ENCODE results near the gene ZDHHC5. TPM values are rescaled to one million over a fixed set of nuclear protein-coding genes. Genes with fewer than 3 reads are reported as not detected.
A peak's percentile ranks its signal among the peaks of the same experiment; 100 is the strongest.
"Not testable (repeated sequence)": the region's sequence is repeated elsewhere in the genome, so short reads cannot be mapped to it uniquely, and the experiment has no call there.

Gene ZDHHC5
- total RNA-seq, 1 experiment from 2014 or later = 41.2 TPM

DNA sequence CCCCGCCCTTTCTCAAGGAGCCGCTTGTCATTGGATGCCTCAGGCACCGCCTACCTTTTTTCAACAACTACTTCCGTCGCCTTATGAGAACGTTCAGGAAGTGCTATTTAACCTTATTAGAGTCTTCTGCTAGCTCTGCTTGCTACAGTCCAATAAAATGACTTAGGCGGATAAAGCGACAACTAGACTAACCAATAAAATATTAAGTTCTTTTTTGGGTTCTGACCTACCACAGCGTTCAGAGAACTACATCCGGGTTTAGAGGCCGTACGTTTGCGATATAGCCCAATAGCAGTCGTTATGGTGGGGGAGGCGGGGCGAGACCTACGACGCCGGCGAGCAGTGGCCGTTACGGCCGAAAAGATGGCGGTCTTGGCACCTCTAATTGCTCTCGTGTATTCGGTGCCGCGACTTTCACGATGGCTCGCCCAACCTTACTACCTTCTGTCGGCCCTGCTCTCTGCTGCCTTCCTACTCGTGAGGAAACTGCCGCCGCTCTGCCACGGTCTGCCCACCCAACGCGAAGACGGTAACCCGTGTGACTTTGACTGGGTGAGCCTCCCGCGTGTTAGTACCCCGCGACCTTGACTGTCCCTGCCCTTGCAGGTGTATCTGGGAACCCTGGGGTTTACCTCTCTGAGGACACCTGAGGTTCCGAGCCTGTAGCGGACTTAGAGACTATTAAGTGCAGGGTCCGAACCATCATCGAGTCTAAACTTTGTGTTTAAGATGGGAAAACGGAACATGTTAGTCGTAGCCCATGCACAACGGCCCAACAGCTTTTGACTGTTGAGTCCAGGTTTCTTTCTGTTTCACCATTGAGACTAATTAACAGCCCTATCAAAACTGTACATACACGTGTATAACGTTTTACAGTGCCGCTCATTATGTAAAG lies 44.6 kb downstream of the ZDHHC5 start, which contains the start of gene TMX2:
TSS of gene TMX2 (plus strand) at position 338 of the 895 bp plus-strand sequence. CDS start at position 364, 26 bp downstream.
- Histone ChIP-seq H3K79me2 (ENCODE audit: low read length) (peaks cover 56% of the 10 kb centered on the region), H3K36me3 (ENCODE audit: insufficient read depth, low read length) (peaks cover 15% of the 10 kb centered on the region; the same call in 1 of the 2 replicates), H4K20me1 (ENCODE audit: insufficient read depth, low read depth, low read length) (no peaks in the 10 kb centered on the region), H3K27me3 (ENCODE audit: low read length) (no peaks in the 10 kb centered on the region), H3K4me3 (ENCODE audit: low read length) (peak within 1 kb of the TSS; percentile 89), H3K9ac (ENCODE audit: low read length) (peak within 1 kb of the TSS; percentile 87), H3K4me1 (ENCODE audit: low read length) (peaks cover 34% of the 10 kb centered on the region), H3K9me3 (ENCODE audit: low read length) (no peaks in the 10 kb centered on the region), H2AFZ (ENCODE audit: low read length) (no peak within 1 kb of the TSS; the same call in 1 of the 2 replicates), H3K27ac (ENCODE audit: low read length) (peak within 1 kb of the TSS; percentile 63), H3K4me2 (ENCODE audit: low read depth, low read length, poor library complexity, severe bottlenecking) (peak within 1 kb of the TSS; percentile 77), H3K9me2 (replicated peaks; ENCODE audit: insufficient read depth, low read length) (no peaks in the 10 kb centered on the region)
- DNase-seq = peak; percentile 99

DNA sequence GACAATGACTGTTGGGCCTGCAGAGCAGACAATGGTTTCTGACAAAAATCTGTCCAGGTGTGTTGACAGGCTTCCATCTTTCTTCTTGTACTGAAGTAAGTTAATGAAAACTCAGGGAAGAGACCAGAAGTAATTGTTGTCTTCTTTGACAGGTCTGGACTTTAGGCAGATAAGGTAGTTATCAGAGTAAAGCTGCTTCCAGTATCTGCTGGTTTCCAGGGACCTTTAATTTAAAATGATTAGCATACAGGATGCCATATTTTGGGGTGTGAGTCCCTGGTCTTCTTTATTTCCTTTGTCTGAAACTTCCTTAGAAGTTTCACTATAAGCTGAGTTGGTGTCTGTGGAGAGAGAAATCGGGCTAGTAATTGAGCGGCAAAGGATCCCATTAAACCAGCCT lies 45.9 kb downstream of the ZDHHC5 start:
- Histone ChIP-seq H3K27me3 (ENCODE audit: low read length) (no peaks in the 10 kb centered on the region), H3K4me2 (ENCODE audit: low read depth, low read length, poor library complexity, severe bottlenecking) (peak overlapping the region; percentile 77), H4K20me1 (ENCODE audit: insufficient read depth, low read depth, low read length) (no peaks in the 10 kb centered on the region), H3K4me1 (ENCODE audit: low read length) (peaks cover 34% of the 10 kb centered on the region), H3K9me3 (ENCODE audit: low read length) (no peaks in the 10 kb centered on the region), H2AFZ (ENCODE audit: low read length) (no peak overlapping the region), H3K36me3 (ENCODE audit: insufficient read depth, low read length) (peaks cover 15% of the 10 kb centered on the region; the same call in 1 of the 2 replicates), H3K9me2 (replicated peaks; ENCODE audit: insufficient read depth, low read length) (no peaks in the 10 kb centered on the region), H3K79me2 (ENCODE audit: low read length) (peaks cover 58% of the 10 kb centered on the region), H3K9ac (ENCODE audit: low read length) (peak overlapping the region; percentile 87), H3K27ac (ENCODE audit: low read length) (no peak overlapping the region), H3K4me3 (ENCODE audit: low read length) (peak overlapping the region; percentile 89)
- DNase-seq = no peak

DNA sequence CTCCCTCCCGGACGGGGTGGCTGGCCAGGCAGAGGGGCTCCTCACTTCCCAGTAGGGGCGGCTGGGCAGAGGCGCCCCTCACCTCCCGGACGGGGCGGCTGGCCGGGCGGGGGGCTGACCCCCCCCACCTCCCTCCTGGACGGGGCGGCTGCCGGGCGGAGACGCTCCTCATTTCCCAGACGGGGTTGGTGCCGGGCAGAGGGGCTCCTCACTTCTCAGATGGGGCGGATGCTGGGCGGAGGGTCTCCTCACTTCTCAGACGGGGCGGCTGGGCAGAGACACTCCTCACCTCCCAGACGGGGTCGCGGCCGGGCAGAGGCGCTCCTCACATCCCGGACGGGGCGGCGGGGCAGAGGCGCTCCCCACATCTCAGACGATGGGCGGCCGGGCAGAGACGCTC lies 48.8 kb downstream of the ZDHHC5 start:
- H3K27ac ChIP-seq (ENCODE audit: low read length); H3K9me3 ChIP-seq (ENCODE audit: low read length); H3K9me2 ChIP-seq (replicated peaks; ENCODE audit: insufficient read depth, low read length); H3K27me3 ChIP-seq (ENCODE audit: low read length); H4K20me1 ChIP-seq (ENCODE audit: insufficient read depth, low read depth, low read length); DNase-seq; H3K4me2 ChIP-seq (ENCODE audit: low read depth, low read length, poor library complexity, severe bottlenecking); H2AFZ ChIP-seq (ENCODE audit: low read length); H3K9ac ChIP-seq (ENCODE audit: low read length); H3K4me3 ChIP-seq (ENCODE audit: low read length): not testable (repeated sequence)
- Histone ChIP-seq H3K36me3 (ENCODE audit: insufficient read depth, low read length) (peaks cover 22% of the 10 kb centered on the region; the same call in 1 of the 2 replicates), H3K4me1 (ENCODE audit: low read length) (peaks cover 16% of the 10 kb centered on the region), H3K79me2 (ENCODE audit: low read length) (peaks cover 65% of the 10 kb centered on the region)

DNA sequence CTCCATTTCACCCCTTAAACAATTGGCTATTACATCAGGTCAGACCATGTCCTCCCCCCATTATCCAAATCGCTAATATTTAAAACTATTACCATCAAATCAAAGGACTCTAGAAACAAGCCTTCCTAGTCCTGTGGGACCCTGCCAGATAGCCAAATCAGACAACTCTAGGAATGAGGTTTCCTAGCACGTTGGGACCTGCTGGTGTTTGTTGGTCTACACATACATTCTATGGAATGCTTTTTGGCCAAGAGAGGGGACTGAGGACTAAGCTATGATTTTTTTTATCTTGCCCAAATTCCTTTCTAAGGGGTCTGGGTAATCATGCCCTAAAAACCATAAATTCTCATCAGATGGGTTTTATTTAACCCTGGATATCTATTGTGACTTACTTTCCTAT lies 59.3 kb downstream of the ZDHHC5 start:
- Histone ChIP-seq H4K20me1 (ENCODE audit: insufficient read depth, low read depth, low read length) (no peaks in the 10 kb centered on the region), H3K9ac (ENCODE audit: low read length) (no peak overlapping the region), H3K27me3 (ENCODE audit: low read length) (no peaks in the 10 kb centered on the region), H3K9me3 (ENCODE audit: low read length) (no peaks in the 10 kb centered on the region), H3K4me3 (ENCODE audit: low read length) (no peak overlapping the region), H2AFZ (ENCODE audit: low read length) (no peak overlapping the region), H3K9me2 (replicated peaks; ENCODE audit: insufficient read depth, low read length) (no peaks in the 10 kb centered on the region), H3K27ac (ENCODE audit: low read length) (no peak overlapping the region), H3K79me2 (ENCODE audit: low read length) (peaks cover 93% of the 10 kb centered on the region), H3K4me1 (ENCODE audit: low read length) (peaks cover 35% of the 10 kb centered on the region), H3K36me3 (ENCODE audit: insufficient read depth, low read length) (peaks cover 13% of the 10 kb centered on the region; the same call in 1 of the 2 replicates), H3K4me2 (ENCODE audit: low read depth, low read length, poor library complexity, severe bottlenecking) (no peak overlapping the region)
- no peak for DNase-seq

DNA sequence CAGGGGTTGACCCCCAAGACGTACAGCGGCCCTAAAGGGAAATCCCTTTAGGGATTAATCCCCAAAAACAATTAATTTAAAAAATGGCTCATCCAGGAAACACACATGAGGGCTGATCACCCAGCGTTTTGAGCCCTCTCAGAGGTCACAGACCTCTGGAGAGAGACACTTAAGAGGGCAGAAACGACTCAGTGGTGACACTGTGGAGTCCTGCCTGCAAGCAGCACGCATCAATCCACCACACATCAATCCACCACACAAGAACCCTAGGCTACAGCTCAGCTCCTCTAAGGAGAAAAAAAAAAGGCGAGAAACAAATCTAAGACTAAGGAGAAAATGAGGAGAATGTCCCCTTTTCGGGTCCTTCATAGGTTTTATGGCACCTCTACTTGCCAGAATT lies 60.9 kb downstream of the ZDHHC5 start:
- Histone ChIP-seq H3K4me1 (ENCODE audit: low read length) (peaks cover 35% of the 10 kb centered on the region), H3K4me3 (ENCODE audit: low read length) (no peak overlapping the region), H3K9me2 (replicated peaks; ENCODE audit: insufficient read depth, low read length) (no peaks in the 10 kb centered on the region), H3K27me3 (ENCODE audit: low read length) (no peaks in the 10 kb centered on the region), H3K9ac (ENCODE audit: low read length) (peak overlapping the region; percentile 30; the same call in 1 of the 2 replicates), H3K4me2 (ENCODE audit: low read depth, low read length, poor library complexity, severe bottlenecking) (peak overlapping the region; percentile 51), H2AFZ (ENCODE audit: low read length) (no peak overlapping the region), H4K20me1 (ENCODE audit: insufficient read depth, low read depth, low read length) (peaks cover 4% of the 10 kb centered on the region; the same call in 1 of the 2 replicates), H3K9me3 (ENCODE audit: low read length) (no peaks in the 10 kb centered on the region), H3K27ac (ENCODE audit: low read length) (peak overlapping the region; percentile 64), H3K79me2 (ENCODE audit: low read length) (peaks cover 97% of the 10 kb centered on the region), H3K36me3 (ENCODE audit: insufficient read depth, low read length) (peaks cover 5% of the 10 kb centered on the region; the same call in 1 of the 2 replicates)
- no peak for DNase-seq

DNA sequence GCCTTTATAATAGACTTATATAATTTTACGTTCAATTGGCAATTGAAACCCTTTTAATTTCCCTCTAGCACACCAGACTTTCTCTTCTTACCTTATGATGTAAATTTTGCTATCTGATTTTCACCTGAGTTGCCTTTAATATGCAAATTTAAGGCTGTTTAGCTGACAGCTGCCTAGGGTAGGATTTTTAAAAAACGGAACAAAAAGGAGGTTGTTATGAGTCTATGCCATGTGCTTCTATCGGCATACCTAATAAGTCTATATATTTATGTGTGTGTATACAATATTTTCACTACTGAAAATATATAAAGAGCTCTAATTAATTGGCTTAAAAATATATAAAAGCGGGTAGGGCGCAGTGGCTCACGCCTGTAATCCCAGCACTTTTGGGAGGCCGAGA lies 61.6 kb downstream of the ZDHHC5 start:
- no peak overlapping the region for H2AFZ ChIP-seq (ENCODE audit: low read length)
- H3K4me2 ChIP-seq (ENCODE audit: low read depth, low read length, poor library complexity, severe bottlenecking) = peak overlapping the region; percentile 51
- H3K79me2 ChIP-seq (ENCODE audit: low read length) = peaks cover 95% of the 10 kb centered on the region
- no peak for DNase-seq
- H3K9me3 ChIP-seq (ENCODE audit: low read length) = no peaks in the 10 kb centered on the region
- H3K9me2 ChIP-seq (replicated peaks; ENCODE audit: insufficient read depth, low read length) = no peaks in the 10 kb centered on the region
- H3K4me3 ChIP-seq (ENCODE audit: low read length) = no peak overlapping the region
- H3K4me1 ChIP-seq (ENCODE audit: low read length) = peaks cover 35% of the 10 kb centered on the region
- peaks cover 5% of the 10 kb centered on the region; the same call in 1 of the 2 replicates for H3K36me3 ChIP-seq (ENCODE audit: insufficient read depth, low read length)
- H3K27ac ChIP-seq (ENCODE audit: low read length) = peak overlapping the region; percentile 64
- H3K27me3 ChIP-seq (ENCODE audit: low read length) = no peaks in the 10 kb centered on the region
- H4K20me1 ChIP-seq (ENCODE audit: insufficient read depth, low read depth, low read length) = peaks cover 4% of the 10 kb centered on the region; the same call in 1 of the 2 replicates
- H3K9ac ChIP-seq (ENCODE audit: low read length) = 0 out of 2 replicates have a peak overlapping the region, but pooled peaks have one; percentile 30

DNA sequence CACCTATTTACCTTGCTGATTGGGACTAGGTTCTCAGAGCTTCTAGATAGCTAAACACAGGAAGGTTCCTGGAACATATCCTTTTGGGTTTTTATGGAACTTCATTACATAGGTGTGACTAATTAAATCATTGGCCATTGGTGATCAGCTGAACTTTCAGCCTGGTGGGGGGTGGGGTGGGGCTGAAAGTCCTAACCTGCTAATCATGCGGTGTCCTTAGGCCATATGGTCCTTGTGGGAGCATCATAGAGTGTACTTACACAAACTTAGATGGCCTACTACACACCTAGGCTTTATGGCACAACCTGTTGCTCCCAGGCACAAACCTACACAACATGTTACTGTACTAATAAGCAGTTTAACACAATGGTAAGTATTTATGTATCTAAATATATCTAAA lies 64.7 kb downstream of the ZDHHC5 start:
- Histone ChIP-seq H3K9me3 (ENCODE audit: low read length) (no peaks in the 10 kb centered on the region), H3K36me3 (ENCODE audit: insufficient read depth, low read length) (no peaks in the 10 kb centered on the region; the same call in 1 of the 2 replicates), H3K79me2 (ENCODE audit: low read length) (peaks cover 86% of the 10 kb centered on the region), H3K9ac (ENCODE audit: low read length) (no peak overlapping the region), H3K4me3 (ENCODE audit: low read length) (no peak overlapping the region), H3K4me1 (ENCODE audit: low read length) (peaks cover 21% of the 10 kb centered on the region), H3K4me2 (ENCODE audit: low read depth, low read length, poor library complexity, severe bottlenecking) (no peak overlapping the region), H4K20me1 (ENCODE audit: insufficient read depth, low read depth, low read length) (peaks cover 4% of the 10 kb centered on the region; the same call in 1 of the 2 replicates), H3K27ac (ENCODE audit: low read length) (no peak overlapping the region), H3K9me2 (replicated peaks; ENCODE audit: insufficient read depth, low read length) (no peaks in the 10 kb centered on the region), H3K27me3 (ENCODE audit: low read length) (no peaks in the 10 kb centered on the region), H2AFZ (ENCODE audit: low read length) (no peak overlapping the region)
- no peak for DNase-seq

DNA sequence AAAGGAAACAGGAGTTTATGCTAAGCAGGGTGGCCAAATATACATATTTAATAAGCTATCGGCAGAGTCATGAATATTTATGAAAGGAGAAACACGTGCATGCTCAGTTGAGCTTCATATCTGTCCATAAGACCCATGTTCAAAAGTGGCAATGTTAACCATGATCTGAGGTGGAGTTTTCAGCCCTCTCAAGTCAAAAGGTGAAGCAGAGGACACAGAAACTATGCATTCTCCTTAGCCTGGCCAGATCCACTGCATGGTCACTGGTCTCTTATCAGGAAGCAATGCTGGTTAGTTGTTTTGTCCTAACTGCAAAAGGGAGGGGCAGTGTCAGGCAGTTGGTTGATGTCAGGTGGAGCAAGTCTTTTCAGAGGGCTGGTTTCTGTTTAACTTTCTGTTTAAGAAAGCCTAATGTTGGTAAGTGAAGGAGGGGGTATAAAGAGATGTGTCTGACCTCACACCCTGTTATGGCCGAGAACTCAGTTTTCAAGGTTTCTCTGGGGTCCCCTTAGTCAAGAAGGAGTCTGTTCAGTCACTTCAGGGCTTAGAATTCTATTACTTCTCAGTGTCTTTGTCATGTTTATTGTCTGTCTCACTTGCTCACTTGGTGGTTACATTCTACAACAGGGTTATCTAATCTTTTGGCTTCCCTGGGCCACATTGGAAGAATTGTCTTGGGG lies 67.8 kb downstream of the ZDHHC5 start:
- Histone ChIP-seq H3K79me2 (ENCODE audit: low read length) (peaks cover 59% of the 10 kb centered on the region), H3K27ac (ENCODE audit: low read length) (no peak overlapping the region), H2AFZ (ENCODE audit: low read length) (no peak overlapping the region), H3K36me3 (ENCODE audit: insufficient read depth, low read length) (peaks cover 4% of the 10 kb centered on the region; the same call in 1 of the 2 replicates), H3K9me2 (replicated peaks; ENCODE audit: insufficient read depth, low read length) (no peaks in the 10 kb centered on the region), H3K4me1 (ENCODE audit: low read length) (peaks cover 6% of the 10 kb centered on the region), H3K4me2 (ENCODE audit: low read depth, low read length, poor library complexity, severe bottlenecking) (no peak overlapping the region), H3K27me3 (ENCODE audit: low read length) (no peaks in the 10 kb centered on the region), H4K20me1 (ENCODE audit: insufficient read depth, low read depth, low read length) (peaks cover 4% of the 10 kb centered on the region; the same call in 1 of the 2 replicates), H3K4me3 (ENCODE audit: low read length) (no peak overlapping the region), H3K9ac (ENCODE audit: low read length) (no peak overlapping the region), H3K9me3 (ENCODE audit: low read length) (no peaks in the 10 kb centered on the region)
- peak; percentile 35 for DNase-seq
